Inflammatory macrophage (primary cell): ENCODE results near the gene ACOX1.
A peak's percentile ranks its signal among the peaks of the same experiment; 100 is the strongest.

Experiments
- DNase-seq, 2 donors: peaks; one replicate each; pipeline ENCODE4 v3.0.0-alpha.2; 2020 to 2022
- total RNA-seq, 18 experiments: gene quantifications; one replicate each; lab custom pipeline; 2026; ENCODE audit warnings: mixed read lengths in 6 of 18, inconsistent platforms in 2 of 18; lab: John Stamatoyannopoulos, UW

The ACOX1 gene
- 127 to 243 (median 184) reads per million in 18 experiments for total RNA-seq

DNA sequence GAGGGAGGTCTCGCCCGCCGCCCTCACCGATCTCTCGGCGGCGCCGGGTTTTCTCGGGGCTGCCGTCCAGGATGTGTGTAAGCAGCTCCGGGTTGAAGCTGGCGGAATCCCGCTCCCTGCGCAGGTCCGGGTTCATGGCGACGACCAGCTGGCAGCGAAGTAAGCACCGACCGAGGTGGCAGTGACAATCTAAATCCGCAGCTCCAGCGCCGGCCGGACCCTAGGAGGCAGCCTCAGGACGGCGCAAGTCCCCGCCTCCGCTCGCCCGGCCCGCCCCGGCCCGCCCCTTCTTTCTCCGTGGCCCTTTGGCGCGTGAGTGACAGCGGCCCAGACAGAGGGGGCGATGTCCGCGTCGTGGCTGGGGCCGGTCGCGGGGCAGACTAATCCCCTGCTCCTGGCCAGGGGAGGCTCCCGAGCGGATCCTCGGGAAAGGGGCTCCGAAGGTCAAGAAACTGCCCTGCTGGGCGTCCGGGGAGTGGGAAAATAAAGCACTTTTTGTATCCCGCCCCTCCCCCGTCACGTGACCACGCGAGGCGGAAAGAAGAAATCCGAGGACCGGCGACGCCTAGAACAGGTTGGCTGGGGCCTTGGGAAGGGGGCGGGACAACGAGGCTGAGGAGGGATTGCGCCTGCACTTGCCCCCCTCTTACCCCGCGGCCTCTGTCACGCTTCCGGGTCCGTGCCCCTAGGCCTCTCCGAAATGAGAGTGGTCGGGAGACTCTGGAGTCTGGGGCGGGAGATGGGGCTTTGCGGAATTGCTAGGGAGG lies at the start of gene ACOX1, which contains the start of gene TEN1:
TSS of gene ACOX1 (minus strand) at position 229 of the 767 bp plus-strand sequence. CDS start at position 136, 93 bp downstream.
TSS of gene TEN1 (plus strand) at position 303 of the 767 bp plus-strand sequence. CDS start 6,953 bp downstream, outside the sequence.
- peak; percentile 95 to 96 for DNase-seq

DNA sequence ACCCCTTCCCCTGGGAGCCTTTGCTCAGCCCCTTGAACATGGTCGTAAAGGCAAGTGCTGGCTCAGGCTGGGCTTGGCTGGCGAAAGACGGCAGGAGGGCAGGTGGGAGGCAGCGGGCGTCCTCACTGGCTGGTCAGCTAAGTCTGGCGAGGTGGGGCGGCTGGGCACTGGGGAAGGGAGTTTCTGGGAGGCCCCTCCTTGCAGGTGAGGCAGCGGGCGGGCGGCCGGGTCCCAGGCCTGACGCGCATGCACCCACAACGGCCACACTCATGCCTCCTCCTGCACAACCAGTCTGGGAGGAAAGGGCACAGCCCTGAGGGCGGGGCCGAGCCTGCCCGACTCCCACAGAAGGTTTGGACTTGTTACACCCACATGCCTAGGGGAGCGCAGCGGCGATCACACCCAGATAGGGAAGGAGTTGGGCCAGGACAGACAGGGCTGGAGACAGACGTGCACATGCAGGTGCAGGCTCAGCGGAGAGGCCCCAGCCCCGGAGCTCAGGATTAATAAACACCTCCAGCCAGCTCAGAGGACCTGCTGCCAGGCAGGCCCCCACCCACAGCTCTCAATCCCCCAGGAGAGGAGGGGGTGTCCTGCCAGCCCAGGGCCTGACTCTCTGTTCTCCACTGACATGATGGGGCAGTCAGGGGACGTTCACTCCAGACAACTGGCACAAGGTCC lies 48.3 kb upstream of the ACOX1 start, which contains the start of gene EVPL:
TSS of gene EVPL (minus strand) at position 148 of the 681 bp plus-strand sequence. CDS start at position 40, 108 bp downstream.
- peak; percentile 43 to 79 for DNase-seq

DNA sequence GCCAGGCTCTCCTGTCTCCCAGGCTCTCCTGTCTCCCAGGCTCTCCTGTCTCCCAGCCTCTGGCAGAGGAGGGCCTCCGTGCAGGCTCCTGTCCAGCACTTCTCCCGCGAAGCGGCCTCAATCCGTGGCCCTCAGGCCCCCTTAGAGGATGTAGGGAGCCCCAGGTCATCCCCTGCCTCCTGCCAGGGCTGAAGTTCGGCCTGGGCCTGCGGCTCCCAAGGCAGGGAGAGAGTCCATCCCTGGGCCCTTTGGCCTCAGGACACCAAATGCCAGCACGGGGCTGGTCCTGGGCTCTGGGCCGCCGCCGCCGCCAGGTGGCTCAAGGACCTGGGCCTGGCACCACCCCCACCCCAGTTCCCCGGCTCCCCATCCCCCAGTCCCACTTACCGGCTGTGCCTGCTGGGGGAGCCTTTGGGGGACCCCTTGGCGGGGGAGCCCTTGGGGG lies 47.8 kb upstream of the ACOX1 start:
- no peak for DNase-seq

DNA sequence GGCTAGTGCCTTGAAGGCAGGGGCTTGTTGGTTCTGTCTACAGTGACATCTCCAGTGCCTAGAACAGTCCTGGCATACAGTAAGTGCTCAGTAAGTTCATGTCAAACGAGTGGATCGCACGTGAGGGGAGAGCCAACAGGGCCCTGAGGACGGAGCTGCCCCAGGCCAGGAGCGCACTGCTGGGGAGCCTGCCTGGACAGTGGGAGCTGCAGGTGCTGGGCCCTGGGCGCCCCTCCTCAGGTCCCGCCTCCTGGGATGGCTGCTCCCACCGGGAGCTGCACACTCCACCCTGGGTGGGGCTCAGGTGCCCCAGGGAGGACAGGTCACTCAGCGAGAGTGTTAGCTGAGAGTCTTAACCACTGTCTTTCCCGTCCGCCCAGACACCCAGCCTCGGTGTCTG lies 46.3 kb upstream of the ACOX1 start:
- no peak for DNase-seq

DNA sequence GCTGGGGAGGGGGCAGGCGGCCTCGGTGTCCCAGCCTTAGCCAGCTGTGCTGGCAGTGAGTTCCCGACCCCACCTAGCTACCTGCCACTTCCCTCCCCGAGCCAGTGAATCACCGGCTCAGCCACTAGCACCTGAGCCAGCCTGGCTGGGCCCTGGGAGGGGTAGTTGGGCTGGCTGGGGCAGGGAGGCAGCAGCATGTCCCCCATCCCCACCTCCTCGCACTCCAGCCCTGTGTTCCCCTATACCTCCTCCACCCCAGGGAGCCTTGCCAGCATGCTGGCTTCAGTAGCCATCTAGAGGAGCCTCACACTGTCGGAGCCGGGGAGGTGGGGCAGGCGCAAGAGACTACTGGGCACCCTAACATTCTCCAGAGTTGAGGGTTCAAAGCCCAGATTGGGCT lies 45.4 kb upstream of the ACOX1 start:
- no peak for DNase-seq

DNA sequence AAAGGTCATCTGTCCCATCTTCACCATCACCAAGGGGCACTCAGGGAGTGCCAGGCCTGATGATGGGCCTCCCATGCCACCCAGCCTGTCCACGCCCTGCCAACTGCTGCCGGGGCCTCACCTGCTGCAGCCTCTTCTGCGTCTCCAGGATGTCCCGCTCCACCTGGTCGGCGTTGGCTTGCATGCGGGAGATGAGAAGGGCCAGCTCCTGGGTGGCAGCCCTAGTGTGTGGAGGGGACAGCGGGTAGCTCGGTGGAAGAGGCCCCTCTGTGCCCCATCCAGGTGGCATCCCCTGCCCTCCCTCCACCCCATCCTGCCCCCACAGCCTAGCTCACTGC lies 44.9 kb upstream of the ACOX1 start:
- no peak for DNase-seq

DNA sequence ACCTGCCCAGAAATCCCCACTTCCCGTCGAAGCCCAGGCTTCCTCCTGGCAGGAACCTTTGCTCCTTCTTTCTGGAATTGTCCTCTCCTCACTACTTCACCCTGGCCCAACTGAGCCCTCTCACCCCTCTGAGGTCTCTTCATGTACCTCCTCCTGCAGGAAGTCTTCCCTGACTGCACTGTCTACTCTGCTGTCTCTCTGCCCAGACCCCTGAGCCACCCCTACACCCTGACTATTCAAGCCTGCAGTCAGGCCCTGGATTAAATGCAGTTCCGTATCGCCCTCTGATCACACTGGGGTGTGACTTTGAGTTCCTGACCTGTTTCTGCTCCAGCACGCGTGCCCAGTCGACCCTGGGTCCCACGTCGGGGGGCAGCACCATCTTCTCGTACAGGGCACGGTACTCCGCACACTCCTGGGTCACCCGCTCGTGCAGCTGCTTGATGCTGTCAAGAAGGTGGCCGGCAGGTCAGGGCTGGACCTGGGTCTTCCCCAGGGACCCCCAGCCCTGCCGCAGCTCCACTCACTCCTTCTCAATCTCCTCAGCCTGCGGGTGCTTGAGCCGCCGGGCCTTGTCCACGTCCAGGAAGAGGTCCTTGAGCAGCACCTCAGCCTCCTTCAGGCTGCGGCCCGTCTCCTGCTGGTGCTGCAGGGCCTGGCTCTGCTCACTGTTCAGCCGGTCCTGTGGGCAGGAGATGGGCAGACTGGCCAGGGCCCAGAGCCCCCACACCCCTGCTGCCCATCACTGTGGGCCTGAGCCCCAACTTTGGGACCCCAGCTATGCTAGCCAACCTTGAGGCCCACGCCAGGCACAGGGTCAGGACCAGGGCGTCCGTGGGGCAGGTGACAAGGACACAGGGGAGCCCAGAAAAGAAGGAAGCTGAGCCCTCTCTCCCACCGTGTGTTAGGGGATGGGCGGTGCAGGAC lies 44.3 kb upstream of the ACOX1 start:
- DNase-seq = no peak

DNA sequence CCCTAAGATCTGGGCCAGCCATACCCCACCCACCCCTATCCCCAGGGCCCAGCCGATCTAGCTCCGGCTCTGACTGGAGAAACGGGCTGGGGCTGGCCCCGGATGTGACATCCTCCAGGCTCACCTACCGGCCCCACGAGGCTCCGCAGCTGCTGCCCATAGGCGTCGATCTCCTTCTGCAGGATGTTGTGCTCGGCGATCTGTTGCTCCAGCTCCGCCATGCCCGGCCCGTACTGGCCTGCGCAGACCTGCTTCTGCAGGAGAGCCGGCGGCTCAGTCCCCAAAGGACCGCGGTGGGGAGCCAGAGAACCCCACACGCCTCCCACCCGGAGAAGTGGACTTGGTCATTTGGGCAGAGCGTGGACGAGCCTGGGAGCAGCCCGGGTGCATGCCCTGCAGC lies 43.3 kb upstream of the ACOX1 start:
- DNase-seq = no peak

DNA sequence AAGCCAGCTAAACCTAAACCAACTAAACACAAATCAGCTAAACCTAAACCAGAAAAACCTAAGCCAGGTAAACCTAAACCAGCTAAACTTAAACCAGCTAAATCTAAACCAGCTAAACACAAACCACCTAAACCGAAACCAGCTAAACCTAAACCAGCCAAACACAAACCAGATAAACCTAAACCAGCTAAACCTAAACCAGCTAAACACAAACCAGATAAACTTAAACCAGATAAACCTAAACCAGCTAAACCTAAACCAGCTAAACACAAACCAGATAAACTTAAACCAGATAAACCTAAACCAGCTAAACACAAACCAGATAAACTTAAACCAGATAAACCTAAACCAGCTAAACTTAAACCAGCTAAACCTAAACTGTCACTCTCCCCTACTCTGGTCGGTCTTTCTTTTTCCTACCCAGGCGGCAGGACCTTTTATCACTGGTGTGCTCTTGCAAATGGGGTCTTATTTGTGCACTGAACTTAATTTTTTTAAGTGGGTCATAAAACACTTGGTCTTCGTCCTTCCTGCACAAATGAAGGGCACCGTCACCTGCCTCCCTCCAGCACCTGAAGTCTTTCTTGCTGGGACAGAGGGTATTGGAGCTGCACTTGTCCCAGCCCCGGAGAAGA lies 41.0 kb upstream of the ACOX1 start:
- no peak for DNase-seq

DNA sequence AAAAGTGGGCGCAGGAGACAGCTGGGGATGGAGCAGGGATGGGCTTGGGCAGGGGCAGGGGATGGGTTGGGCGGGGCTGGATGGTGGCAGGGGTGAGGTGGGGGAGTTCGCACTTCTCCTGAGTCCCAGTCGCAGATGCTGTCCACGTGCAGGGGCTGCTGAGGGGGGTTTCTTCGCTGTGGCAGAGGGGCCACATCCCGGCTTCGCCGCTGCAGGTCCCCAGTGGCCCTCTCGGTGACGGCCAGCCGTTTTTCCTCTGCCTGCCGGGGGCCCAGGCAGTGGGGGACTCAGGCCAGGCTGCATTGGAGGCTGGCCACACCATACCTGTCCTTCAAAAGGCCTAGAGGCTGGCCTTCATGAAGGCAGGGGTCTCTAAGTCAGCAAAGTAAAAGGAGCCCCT lies 39.8 kb upstream of the ACOX1 start:
- DNase-seq = no peak

DNA sequence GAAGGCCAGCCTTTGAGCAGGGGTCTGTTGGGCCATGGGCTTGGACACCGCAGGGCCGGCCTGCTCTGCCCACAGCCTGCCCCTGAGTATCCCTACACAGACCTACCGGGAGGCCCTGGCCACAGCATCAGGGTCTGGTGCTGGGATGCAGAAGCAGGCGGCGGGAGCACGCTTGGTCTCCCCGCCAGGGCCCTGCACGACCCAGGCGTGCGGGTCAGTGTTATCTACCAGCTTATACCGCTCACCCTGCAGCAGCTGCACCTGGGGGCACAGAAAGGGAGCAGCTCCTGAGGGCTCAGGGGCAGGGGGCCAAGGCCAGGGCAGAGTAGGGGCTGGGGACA lies 39.3 kb upstream of the ACOX1 start:
- no peak for DNase-seq

DNA sequence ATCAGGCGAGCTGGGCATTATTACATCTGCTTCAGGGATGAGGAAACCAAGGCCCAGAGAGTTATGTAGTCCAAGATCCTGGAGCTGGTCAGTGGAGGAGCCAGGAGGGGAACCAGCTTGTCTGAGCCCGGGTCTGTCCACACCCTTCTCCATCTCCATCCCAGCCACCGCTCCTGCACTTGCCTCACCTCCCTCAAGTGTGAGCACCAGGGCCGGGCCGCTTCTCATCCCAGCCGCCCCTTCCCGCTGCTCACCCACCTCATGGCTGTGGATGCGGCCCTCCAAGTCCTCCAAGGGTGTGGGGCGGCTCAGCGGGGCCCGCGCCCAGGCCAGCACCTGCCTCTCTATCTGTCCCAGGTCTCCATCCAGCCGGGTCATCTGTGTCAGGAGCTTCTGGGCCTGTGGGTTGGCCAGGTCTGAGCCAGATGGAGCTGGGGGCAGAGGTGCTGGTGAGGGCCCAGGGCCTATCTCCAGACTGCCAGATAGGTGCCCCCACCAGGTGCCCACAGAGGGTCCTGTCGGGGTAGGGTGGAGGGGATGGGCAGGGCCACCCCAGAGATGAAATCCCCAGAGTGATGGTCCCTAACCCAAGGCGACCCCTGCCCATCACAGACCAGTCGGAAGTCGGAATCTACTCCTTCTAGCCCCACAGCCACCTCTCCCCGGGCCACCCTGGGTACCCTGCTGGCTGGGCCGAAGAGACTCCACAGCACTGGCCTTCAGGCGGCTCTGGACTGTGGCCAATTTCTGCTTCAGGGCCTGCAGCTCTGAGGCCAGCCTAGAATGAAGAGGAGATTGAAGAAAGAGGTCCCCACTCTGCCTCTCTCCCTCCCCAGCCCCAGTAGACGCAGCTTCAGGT lies 38.7 kb upstream of the ACOX1 start:
- no peak for DNase-seq

DNA sequence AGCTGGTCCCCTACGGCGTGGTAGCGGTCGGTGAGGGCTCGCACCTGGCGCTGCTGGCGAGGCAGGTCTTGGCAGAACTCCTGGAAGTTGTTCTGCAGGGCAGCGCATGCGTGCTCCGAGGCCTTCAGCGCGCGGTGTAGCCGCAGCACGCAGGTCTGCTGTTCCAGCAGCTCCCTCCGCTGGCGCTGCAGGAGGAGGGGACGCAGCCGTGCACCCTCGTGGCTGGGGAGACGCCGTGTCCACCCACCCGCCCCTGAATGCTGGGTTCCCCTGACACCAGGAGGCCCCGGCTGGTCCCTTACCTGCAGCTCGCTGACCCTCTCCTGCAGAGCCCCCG lies 35.9 kb upstream of the ACOX1 start:
- no peak for DNase-seq

DNA sequence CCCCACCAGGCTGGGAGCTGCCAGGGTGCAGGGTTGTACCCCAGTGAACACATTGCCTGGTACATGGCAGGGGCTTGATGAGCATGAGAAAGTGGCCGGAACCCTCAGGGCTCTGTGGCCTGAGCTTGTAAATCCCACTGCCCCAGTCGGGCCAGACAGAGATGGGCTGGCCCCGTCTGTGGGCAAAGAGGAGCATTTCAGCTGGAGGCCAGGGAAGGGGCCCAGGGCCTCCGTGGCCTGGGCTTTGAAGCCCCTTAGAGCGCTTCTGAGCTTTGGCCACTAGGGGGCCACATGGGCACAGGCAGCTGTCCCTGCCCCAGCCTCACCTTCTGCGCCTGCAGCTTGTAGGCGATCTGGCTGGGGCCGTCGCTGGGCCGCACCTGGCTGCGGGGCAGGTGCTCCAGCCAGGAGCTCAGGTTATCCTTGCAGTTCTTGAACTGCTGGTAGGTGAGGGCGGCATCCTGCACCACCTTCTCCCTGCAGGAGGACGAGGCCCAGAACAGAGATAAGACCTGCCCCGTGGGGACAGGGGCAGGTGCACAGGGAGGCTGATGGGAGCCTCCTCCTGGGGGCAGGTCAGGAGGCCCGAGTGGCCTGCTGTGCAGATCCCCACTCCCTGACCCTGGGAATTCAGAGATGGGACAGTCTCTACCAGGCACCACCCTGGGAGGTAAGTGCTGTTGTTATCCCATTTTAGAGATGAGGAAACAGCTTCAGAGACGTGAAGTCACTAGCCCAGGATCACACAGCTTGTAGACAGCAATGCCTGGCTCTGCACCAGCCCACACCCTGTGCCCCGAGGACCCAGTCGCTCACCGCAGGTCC lies 35.3 kb upstream of the ACOX1 start:
- peak; percentile 61 to 67 for DNase-seq

DNA sequence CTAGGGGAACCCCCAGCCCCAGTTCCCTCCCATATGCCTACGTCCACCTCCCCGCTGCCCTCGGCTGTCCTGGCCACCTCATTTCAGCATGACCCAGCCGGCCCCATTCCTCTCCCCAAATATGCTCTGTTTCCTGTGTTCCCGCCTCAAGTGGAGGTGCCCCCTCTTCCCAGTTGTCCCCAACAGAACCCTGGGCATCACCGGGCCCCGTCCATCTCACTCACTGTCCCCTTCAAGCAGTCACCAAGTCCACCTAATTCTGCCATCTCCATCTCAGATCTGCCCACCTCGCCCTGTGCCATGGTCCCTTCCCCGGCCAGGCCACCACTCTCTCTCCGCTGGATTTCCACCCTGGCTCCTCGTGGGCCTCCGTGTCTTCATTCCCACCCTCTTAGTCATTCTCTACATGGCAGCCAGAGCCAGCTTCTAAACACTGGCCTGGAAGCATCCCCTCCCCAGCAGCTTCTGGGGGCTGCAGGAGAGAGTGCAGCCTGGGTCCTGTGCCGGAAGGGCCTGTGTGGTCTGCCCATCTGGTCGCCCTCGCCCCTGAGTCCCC lies 34.5 kb upstream of the ACOX1 start:
- no peak for DNase-seq

DNA sequence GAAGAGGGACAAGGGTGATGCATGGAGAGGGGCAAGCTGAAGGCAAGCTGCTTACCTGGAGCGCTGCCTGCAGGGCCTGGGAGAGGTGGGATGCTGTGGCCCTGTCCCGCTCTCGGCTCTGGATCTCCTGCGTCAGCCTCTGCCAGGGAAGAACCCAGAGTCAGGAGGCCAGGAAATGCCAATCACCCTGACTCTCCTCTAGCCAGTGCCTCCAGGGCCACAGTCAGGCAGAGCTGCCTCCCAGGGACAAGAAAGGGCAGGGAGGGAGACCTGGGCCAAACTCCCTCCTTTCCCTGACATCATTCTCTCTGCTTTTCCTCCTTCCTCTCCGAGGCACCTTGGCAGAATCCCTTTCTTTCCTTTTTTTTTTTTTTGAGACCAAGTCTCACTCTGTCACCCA lies 33.0 kb upstream of the ACOX1 start:
- no peak for DNase-seq

DNA sequence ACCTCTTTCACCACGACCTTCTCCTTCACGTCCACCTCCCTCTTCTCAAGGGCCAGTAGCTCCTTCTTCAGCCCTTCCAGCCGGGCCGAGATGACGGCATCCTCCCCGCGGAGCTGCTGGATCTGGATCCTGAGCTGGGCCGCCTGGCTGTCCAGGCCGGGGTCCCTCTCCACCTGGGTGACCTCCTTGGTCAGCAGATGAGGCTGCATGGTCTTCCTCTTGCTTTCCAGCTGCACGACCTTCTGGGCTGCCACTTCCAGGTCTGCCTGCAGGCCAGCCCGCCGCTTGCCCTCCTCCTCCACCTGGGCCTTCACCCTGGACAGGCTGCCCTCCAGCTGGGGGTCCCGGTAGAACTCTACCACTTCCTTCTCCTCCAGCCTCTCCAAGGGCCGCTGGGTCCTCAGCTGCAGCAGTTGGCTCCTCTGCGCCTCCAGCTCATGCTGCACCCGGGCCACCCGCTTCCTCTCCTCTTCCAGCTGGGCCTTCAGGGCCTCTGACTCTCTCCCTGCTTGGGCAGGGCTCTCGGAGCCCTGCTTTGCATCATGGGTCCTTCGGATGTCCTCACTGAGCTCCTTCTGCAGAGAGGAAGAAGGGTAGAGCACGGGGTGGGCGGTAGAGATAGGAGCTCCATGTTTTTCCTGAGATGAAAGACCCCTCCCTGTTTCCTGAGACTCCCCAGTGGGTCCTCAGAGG lies 31.1 kb upstream of the ACOX1 start:
- peak in 1 of 2 donors; percentile 20 for DNase-seq

DNA sequence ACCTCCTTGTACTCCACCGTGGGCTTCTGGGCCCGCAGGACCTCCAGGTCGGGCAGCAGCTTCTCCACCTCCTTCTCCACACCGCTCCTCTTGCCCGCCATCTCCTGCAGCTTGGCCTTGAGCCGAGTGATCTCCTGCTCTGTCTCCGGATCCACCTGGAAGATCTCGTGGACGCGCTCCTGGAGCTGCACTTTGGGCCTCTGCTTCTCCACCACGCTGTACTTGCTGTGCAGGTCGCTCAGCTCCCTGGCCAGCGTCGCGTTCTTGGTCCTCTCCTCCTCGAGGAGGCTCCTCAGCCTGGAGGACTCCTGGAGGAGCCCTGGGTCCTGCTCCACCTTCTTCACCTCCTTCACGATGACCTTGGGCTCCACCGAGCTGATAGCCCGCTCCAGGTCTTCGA lies 30.5 kb upstream of the ACOX1 start:
- no peak for DNase-seq

DNA sequence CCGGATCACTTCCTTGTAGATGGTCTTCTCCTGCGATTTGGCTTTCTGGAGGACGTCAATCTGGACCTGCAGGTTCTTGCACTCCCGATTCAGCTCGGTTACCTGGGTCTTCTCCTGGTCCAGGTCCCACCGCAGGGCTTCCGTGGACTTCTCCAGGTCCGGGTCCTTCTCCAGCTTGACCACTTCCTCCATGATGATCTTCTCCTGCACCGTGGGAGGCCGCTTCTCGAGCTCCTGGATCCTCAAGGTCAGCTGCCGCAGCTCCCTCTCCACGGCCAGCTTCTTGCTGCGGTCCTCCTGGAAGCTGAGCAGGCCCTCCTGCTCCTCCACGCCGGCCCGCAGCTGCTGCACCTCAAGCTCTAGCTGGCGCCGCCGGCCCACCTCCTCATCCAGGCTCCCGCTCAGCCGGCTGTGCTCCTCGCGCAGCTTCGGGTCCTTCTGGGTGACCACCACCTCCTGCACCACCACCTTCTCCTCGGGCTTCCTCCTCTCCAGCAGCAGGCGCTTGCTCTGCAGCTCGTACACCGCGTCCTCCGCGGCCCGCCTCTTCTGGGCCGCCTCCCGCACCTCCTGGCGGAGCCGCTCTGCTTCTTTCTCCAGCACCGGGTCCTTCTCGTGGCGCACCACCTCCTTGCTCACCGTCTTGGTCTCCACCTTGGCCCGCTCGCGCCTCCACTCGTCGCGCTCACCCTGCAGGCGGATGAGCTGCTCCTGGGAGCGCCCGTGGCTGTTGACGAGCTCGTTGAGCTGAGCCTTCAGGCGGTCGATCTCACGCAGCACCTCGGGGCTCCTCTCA lies 29.9 kb upstream of the ACOX1 start:
- no peak for DNase-seq
